GM19328 (cell line): Measurements from ENCODE around the gene SPPL2A.

Experiments
- ATAC-seq: cut with Tn5 transposase; IDR thresholded peaks from one replicate; pipeline ENCODE4 v1.9.1; 2021; ENCODE audit warnings: mild to moderate bottlenecking, moderate library complexity; ENCODE audit not compliant: unreplicated experiment

SPPL2A gene

DNA sequence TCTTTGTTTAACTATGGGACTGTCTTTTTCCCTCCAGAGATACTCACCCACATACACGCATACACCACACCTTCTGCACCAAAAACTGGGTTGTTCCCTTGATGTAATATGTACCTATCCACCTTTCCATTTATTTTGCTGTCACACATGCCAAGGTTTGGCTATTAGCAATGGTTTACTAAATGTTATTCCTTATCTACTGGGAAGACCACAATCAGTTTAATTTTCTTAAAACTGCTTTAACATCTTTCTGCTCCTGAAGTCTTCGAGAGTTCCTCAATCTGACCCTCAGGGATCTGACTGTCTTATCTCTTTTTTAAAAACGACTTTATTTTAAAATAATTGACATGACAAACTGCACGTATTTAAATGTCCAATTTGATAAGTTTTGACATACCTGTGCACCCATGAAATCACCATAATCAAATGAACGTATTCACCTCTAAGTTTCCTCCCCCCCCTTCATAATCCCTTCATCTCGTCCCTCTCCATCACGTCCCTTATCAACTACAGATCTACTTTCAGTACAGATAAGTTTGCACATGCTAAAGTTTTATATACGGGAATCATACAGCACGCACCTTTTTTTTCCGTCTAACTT, 78.1 kb downstream of the SPPL2A start:
- peak; percentile 3 for ATAC-seq

DNA sequence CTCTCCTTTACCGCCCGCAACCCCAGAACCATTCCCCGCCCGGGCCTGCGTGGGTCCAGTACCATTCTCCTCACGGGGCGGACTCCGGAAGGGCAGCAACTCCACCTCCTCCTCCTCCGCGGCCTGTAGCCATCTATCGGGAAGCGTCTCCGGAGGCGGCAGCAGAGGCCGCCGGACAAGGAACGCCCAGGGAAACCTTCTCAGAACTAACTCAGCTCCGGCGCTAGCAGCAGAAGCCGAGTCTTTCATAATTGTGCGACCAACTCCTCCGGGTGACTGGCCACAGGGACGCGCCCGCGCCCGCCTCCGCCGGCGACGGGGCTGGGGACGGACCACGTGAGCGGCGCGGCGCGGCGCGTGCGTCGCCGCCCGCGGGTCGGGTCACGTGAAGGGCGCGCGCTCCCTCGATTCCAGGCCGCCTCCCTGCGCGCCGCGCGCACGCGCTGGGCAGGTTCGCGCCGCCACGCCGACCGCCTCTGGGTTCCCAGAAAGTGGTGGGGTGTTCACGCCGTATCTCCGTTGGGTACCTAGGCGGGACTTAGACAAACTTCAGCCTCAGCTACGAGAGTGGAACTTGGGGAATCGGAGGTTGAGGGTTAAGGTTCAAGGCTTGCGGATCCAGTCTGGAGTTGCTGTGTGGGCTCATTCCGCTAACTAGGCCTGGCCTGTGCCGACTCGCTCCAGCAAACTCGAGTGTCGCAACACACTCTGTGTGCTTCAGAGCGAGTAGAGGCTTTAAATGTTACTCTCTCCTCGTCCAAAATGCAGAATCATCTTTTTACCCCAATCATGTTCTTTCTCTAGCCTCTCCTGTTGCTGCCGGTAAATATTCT, 78.8 kb downstream of the SPPL2A start, which contains the start of gene TRPM7:
Gene TRPM7 (minus strand): TSS at position 329 of the 833 bp plus-strand sequence. CDS start 264 bp downstream, at position 65.
- peak; percentile 79 for ATAC-seq

DNA sequence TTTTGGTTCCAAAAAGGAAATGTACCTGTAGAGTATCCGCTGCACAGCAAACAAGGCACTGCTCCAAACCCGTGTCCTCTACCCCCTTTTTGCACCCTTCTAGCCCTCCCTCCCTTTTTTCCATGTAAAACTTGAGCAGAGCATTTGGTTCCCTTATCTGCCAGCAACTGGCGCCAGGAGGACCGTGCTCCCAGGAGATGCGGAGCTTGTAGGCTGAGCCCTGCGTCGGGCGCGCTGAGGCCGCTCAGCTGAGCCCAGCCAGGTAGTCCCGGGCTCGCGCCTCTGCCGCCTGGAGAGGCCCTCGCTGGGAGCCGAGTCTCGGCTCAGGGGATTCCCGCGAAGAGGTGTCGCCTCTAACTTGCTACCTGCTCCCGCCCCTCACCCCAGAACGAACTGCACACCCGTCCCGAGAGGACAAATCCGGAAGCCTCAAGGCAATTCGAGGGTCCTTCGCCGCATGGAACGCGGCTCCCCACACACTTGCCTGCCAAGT, 79.5 kb downstream of the SPPL2A start:
- ATAC-seq: peak; percentile 35

DNA sequence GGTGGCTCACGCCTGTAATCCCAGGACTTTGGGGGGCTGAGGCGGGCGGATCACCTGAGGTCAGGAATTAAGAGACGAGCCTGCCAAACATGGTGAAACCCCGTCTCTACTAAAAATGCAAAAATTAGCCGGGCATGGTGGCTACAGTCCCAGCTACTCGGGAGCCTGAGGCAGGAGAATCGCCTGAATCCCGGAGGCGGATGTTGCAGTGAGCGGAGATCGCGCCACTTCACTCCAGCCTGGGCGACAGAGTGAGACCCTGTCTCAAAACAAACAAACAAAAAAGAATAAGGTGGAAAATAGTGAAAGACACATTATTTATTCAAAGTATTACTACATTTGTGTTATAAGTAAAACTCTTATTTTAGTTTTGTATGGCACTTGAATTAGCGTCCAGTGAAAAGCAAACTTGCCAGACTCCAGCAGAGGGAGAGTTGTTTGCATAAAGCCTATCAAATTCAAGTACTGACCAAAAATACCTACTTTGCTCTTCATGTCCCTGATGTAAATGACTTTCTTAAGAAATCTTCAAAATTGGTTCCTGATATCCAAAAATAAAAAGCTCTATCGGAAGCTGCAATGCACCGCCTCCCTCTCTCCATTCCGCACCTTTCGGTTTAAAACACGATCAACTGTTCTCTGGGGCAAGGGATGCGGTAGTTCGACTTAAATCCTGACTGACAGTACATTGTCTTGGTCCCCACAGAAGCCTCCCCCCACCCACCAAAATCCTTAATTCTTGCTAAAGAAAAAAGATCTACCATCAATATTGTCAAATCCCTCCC, 80.1 kb downstream of the SPPL2A start:
- ATAC-seq: no peak

DNA sequence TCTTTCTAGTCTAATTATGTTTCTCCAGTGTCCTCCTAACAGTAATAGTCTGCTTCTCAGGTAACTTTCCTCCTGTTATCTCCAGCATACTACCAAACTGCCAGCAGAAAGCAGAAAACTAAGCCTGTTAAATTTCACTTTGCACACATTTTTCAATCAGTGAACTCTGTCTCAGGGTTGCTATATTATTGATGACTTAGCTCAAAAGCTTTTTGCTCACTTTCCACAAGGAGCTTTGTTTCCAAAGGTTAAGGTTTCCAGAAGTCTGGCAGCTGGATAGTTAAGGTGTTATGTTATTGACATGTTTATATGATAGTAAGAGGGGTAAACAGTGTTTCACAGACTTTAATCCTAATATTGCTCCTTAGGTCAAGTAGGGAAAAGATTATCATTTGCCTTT, 84.0 kb downstream of the SPPL2A start:
- no peak for ATAC-seq

DNA sequence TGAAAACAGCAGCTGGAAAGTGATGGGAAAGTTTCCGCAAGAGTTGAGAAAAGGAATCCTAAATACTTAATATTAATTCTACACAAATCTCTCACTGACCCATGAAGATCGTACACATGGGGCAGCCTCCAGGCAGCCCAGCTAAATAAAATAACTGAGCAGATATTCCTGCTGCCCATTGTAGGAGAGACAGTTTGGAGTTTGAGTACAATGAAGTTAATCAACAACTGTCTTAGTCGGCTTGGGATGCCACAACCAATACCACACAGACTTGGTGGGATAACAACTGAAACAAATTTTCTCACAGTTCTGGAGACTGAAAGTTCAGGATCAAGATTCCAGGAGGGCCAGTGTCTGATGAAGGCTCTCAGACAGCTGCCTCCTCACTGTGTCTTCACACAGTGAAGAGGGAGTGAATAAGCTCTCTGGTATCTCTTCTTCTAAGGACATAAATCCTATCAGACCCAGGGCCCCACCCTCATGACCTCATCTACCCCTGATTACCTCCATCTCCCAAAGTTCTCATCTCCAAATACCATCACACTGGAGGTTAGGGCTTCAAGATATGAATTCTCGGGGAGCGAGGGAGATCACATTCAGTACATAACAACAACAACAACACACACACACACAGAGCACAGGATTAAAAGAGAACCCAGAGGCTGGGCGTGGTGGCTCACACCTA, 88.6 kb downstream of the SPPL2A start:
- ATAC-seq: no peak

DNA sequence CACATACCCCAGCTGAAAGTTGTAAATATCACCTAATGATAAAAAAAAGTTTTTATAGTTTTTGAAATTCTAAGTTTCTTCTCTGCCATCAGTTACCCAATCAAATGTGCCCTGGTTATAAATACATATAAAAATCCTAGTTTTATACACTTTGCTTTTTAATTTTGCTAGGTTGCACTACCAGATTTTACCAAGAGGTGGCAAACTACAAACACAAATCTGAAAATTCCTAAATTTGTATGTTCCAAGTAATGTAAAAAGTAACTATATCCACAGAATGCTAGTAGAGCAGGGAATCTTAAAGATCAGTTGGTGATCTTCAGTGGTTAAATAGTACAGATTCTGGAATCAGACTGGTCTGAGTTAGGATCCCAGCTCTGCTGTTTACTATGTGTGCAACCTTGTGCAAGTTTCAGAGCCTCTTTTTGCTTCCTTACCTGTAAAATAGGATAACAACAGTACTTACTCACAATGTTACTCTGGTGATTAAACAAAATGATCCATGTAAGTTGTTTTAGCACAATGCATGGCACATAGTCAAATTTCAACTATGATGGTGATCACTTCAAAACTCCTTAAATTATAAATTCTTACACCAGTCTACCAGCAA, 89.9 kb downstream of the SPPL2A start:
- no peak for ATAC-seq

DNA sequence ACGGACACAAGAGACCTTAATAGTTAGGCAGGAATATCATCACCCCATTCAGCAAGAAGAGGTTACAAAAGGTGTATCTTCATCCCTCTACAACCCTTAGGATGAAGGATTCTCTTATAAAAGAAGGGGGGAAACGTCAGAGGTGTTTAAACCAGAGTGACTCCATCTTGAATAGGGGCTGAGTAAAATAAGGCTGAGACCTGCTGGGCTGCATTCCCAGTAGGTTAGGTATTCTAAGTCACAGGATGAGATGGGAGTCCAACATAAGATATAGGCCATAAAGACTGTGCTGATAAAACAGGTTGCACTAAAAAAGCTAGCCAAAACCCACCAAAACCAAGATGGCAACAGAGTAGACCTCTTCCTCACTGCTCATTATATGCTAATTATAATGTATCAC, 95.4 kb downstream of the SPPL2A start:
- no peak for ATAC-seq

DNA sequence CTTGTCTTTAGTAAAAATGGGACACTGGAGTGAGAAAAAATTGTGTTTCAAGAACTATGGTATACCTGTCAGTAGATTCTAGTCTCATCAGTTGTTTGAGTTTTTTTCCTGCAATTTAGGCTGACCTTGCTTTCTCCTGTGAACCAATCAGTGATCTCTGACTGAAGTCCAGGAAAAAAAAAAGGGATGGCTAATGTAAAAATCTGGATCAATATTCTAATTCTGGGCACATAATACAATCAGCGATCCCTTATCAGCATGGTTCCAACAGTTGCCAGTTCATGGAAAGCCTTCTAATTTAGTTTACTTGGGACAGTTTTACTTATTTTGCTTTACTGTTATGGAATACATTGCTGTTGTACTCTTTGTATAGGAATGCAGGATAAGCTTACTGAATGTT, 95.9 kb downstream of the SPPL2A start:
- no peak for ATAC-seq

DNA sequence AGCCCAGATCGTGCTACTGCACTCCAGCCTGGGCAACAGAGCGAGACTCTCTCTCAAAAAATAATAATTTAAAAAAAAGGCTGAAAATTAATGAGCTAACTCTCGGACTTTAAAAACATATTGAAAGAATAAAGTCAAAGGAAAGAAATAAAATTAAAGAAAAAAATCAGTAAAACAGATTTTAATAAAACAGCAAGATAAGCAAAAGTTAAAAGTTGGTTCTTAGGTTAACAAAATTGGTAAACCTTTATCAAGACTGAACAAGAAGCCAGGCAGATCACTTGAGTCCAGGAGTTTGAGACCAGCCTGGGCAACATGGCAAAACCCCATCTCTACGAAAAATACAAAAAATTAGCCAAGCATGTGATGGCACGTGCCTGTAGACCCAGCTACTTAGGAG, 99.6 kb downstream of the SPPL2A start:
- no peak for ATAC-seq

DNA sequence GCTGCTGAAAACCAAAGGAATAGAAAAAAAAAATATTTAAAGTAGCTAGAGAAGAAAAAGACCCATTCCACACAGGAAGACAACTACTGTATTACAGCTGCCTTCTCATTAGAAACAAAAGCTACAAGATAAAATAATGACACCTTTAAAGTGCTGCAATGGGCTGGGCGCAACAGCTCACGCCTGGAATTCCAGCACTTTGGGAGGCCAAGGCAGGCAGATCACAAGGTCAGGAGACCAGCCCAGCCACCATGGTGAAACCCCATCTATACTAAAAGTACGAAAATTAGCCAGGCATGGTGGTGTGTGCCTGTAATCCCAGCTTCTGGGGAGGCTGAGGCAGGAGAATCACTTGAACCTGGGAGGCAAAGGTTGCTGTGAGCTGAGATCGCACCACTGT, 110.0 kb downstream of the SPPL2A start:
- ATAC-seq: no peak

DNA sequence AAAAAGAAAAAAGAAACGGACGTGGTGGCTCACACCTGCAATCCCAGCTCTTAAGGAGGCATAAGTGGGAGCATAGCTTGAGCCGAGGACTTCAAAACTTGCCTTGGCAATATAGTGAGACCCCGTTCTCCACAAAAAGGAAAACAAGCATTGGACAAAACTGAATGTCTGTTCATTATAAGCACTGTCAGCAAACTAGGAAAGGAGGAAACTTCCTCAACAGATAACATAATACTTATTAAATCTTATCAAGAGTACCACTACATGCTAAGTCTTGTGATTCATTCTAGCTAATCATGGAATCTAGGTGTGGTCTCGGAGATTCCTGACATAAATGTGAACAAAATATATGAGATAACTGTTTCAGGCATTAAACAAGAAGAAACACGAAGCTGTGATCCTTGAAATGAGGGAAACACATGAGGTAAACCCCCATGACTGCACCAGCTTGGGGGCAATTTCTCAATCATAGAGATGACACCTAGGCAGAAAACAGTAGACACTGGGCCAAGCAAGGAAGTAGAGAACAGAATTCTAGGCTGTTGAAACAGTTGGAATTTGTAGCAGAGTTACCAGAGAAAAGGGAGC, 112.3 kb downstream of the SPPL2A start:
- ATAC-seq: no peak

DNA sequence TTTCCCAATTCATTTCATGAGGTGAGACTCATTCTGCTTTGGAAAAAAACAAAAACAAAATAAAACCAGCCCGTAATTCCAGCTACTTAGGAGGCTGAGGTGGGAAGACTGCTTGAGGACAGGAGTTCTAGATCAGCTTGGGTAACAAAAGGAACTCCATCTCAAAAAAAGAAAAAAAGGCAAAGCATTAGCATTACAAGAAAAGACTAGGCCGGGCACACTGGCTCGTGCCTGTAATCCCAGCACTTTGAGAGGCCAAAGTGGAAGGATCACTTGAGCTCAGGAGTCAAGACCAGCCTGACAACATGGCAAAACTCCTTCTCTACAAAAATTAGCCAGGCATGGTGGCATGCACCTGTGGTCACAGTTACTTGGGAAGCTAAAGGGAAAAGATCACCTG, 112.8 kb downstream of the SPPL2A start:
- no peak for ATAC-seq
